Naive B cell (primary cell): ENCODE data around the gene ZNF710. TPM values are rescaled to one million over a fixed set of nuclear protein-coding genes. Genes with fewer than 3 reads are reported as not detected.

Source experiments
- ATAC-seq, 2 donors: fragments of 150-1000 bp; cut with Tn5 transposase; 2 replicates each; pipeline ENCODE4 v1.10.0; 2021; ENCODE audit warnings: low read depth in 2 of 2, mild to moderate bottlenecking in 2 of 2, moderate library complexity in 2 of 2
- DNase-seq: peaks from one replicate; pipeline ENCODE4 v3.0.0; 2022
- H3K27ac Mint-ChIP-seq, 6 donors: one replicate each; pipeline ENCODE4 v1.8.0; 2020 to 2022; ENCODE audit warnings: mild to moderate bottlenecking in 6 of 6, mixed read lengths in 6 of 6, moderate library complexity in 5 of 6, inconsistent platforms in 2 of 6
- H3K27me3 Mint-ChIP-seq, 3 donors: one replicate each; pipeline ENCODE4 v1.8.0; 2021 to 2022; ENCODE audit warnings: mixed read lengths in 3 of 3, mild to moderate bottlenecking in 1 of 3
- H3K36me3 Mint-ChIP-seq, 2 donors: one replicate each; pipeline ENCODE4 v1.8.0; 2020 to 2022; ENCODE audit warnings: mixed read lengths in 2 of 2, inconsistent platforms in 1 of 2, mild to moderate bottlenecking in 1 of 2
- H3K4me1 Mint-ChIP-seq, 3 donors: one replicate each; pipeline ENCODE4 v1.8.0; 2020 to 2022; ENCODE audit warnings: mixed read lengths in 3 of 3, inconsistent platforms in 1 of 3, mild to moderate bottlenecking in 1 of 3, moderate library complexity in 1 of 3
- H3K4me3 Mint-ChIP-seq, 8 donors: one replicate each; pipeline ENCODE4 v1.8.0; 2020 to 2022; ENCODE audit warnings: mild to moderate bottlenecking in 8 of 8, mixed read lengths in 8 of 8, moderate library complexity in 8 of 8, inconsistent platforms in 2 of 8
- H3K9me3 Mint-ChIP-seq, 7 donors: one replicate each; pipeline ENCODE4 v1.8.0; 2020 to 2022; ENCODE audit warnings: mixed read lengths in 7 of 7, mild to moderate bottlenecking in 5 of 7, inconsistent platforms in 2 of 7, moderate library complexity in 1 of 7
- polyA plus RNA-seq, 6 donors: library from polyadenylated mRNA; unstranded; fragments of 300-500 nt; fragmentation: Illumina TruSeq; gene quantifications; one replicate each; pipeline ENCODE4 v1.2.3, GENCODE V29; 2021; ENCODE audit warnings: low read depth in 6 of 6

ZNF710 gene
- polyA plus RNA-seq, 6 donors from 2014 or later = 0.64 to 2.4 (median 2.0) TPM

DNA sequence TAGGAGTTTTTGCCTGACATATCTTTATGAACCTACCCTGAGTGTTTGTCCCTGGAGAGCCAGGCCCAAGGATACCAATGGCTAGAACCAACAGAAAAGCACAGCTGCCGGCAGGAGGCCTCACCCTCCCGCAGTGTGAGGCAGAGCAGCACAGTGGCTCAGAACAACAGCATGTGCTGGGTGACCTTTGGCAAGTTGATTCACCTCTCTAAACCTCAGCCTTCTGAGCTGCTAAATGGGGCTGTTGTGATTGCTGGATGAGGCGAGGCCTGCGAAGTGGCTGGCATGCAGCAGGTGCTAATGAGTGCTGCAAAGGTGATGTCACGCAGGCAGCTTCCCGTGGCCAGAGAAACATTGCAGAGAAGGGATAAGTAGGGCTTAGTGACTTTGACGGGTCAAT is 77.8 kb downstream of the ZNF710 start:
- Mint-ChIP-seq H3K36me3 (peaks cover 0 to 6% of the 10 kb centered on the region in 2 donors), H3K27me3 (no peaks in the 10 kb centered on the region), H3K4me1 (no peaks in the 10 kb centered on the region), H3K27ac (no peak overlapping the region), H3K9me3 (no peaks in the 10 kb centered on the region), H3K4me3 (no peak overlapping the region)
- DNase-seq = no peak
- ATAC-seq = no peak

- H3K27ac Mint-ChIP-seq = no peak overlapping the region
- no peaks in the 10 kb centered on the region for H3K27me3 Mint-ChIP-seq
- H3K9me3 Mint-ChIP-seq = no peaks in the 10 kb centered on the region
- DNase-seq (no peak), ATAC-seq (no peak)
- H3K4me1 Mint-ChIP-seq = no peaks in the 10 kb centered on the region
- H3K36me3 Mint-ChIP-seq = peaks cover 0 to under 1% of the 10 kb centered on the region in 2 donors
- no peak overlapping the region for H3K4me3 Mint-ChIP-seq
Measured at GRCh38 chr15:90079619-90080457, 78.7 kb downstream of the ZNF710 start.

DNA sequence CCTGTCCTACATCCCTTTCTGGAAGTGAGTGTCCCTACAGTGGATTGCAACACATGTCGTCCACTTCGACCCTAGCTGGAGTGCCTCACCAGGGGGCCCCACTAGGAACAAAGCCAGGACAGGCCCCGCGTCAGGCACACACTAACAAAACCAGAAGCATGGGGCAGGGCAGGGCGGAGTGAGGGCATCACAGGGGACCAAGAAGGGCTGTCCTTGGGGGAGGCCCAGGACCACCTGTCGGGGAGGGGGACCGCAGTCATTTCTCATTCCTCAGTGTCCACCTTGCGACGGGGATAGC is 79.3 kb downstream of the ZNF710 start:
- DNase-seq (no peak), ATAC-seq (no peak)
- no peaks in the 10 kb centered on the region for H3K36me3 Mint-ChIP-seq
- no peak overlapping the region for H3K4me3 Mint-ChIP-seq
- H3K27ac Mint-ChIP-seq = no peak overlapping the region
- no peaks in the 10 kb centered on the region for H3K27me3 Mint-ChIP-seq
- no peaks in the 10 kb centered on the region for H3K4me1 Mint-ChIP-seq
- no peaks in the 10 kb centered on the region for H3K9me3 Mint-ChIP-seq

GRCh38 chr15:90080818-90081393 is 79.8 kb downstream of the ZNF710 start:
- ATAC-seq = no peak
- Mint-ChIP-seq H3K27me3 (no peaks in the 10 kb centered on the region), H3K27ac (peak overlapping the region in 3 of 6 donors; percentile 13 to 56 (median 38)), H3K36me3 (no peaks in the 10 kb centered on the region), H3K4me1 (no peaks in the 10 kb centered on the region), H3K4me3 (no peak overlapping the region), H3K9me3 (no peaks in the 10 kb centered on the region)
- no peak for DNase-seq

DNA sequence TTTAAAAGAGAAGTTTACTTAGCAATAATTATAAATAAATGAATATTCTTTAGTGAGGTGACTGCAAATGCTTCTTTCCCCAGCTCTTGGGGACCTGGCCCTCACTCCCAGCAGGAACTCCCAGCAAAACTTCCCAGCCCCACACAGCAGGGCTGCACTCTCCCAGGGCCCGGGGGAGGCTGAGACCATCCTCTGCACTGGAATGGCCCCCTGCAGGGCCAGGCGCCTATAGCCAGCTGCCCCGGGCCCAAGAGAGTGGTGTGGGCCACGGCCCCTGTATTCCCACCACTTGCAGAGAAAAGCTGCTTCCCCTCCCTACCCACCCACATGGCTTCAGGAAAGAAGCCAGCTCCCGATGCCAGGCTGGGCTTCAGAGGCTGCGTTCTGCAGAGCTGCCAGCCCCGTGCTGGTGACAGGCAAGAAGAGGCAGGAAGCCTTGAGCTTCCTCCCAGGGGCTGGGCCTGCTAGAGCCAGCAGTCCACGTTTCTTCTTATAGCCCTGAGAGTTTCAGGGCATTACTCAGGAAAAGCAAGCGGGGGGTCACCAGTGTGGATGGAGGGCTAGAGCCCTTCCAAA is 81.1 kb downstream of the ZNF710 start:
- Mint-ChIP-seq H3K27ac (peak overlapping the region in 1 of 6 donors; percentile 72), H3K4me1 (peaks cover 4 to 7% (median 5%) of the 10 kb centered on the region in 3 donors), H3K9me3 (no peaks in the 10 kb centered on the region), H3K4me3 (no peak overlapping the region), H3K36me3 (peaks cover 7 to 9% of the 10 kb centered on the region in 2 donors), H3K27me3 (no peaks in the 10 kb centered on the region)
- ATAC-seq (no peak), DNase-seq (no peak)

DNA sequence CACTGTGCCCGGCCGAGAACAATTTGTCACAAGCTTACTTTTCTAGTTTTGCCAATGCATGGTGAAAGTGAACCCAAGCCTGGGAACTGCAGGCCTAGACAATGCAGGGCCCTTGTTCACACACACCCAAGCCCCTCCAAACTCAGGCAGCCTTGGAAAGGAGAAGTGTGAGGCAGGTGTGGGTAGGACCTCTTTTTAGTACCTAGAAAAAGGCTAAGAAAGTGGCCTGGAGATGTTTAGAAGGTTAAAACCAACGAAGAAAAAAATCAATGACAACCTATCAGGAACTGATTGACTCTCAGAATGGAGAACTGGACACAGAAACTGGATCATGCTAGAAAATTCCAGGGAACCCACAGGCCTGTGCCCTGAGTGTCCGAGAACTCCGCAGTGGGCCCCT is 82.3 kb downstream of the ZNF710 start:
- Mint-ChIP-seq H3K27ac (peak overlapping the region in 1 of 6 donors; percentile 57), H3K9me3 (no peaks in the 10 kb centered on the region), H3K4me3 (no peak overlapping the region), H3K36me3 (peaks cover 8 to 9% of the 10 kb centered on the region in 2 donors), H3K27me3 (no peaks in the 10 kb centered on the region), H3K4me1 (peaks cover 4 to 7% (median 5%) of the 10 kb centered on the region in 3 donors)
- no peak for DNase-seq
- ATAC-seq = no peak

GRCh38 chr15:90083954-90084607 is 83.0 kb downstream of the ZNF710 start:
- no peak overlapping the region for H3K4me3 Mint-ChIP-seq
- DNase-seq (no peak), ATAC-seq (peak in 1 of 2 donors; percentile 40)
- peaks cover 8 to 9% of the 10 kb centered on the region in 2 donors for H3K36me3 Mint-ChIP-seq
- no peaks in the 10 kb centered on the region for H3K27me3 Mint-ChIP-seq
- H3K27ac Mint-ChIP-seq = peak overlapping the region in 2 of 6 donors; percentile 19 to 57
- peaks cover 4 to 7% (median 5%) of the 10 kb centered on the region in 3 donors for H3K4me1 Mint-ChIP-seq
- H3K9me3 Mint-ChIP-seq = no peaks in the 10 kb centered on the region

GRCh38 chr15:90084876-90085423 is 83.8 kb downstream of the ZNF710 start:
- H3K4me3 Mint-ChIP-seq = no peak overlapping the region
- H3K36me3 Mint-ChIP-seq = peaks cover 8 to 9% of the 10 kb centered on the region in 2 donors
- no peaks in the 10 kb centered on the region for H3K9me3 Mint-ChIP-seq
- no peak for DNase-seq
- H3K4me1 Mint-ChIP-seq = peaks cover 4 to 7% (median 5%) of the 10 kb centered on the region in 3 donors
- no peaks in the 10 kb centered on the region for H3K27me3 Mint-ChIP-seq
- H3K27ac Mint-ChIP-seq = peak overlapping the region in 2 of 6 donors; percentile 28 to 41
- no peak for ATAC-seq

GRCh38 chr15:90085565-90085964 is 84.4 kb downstream of the ZNF710 start:
- H3K36me3 Mint-ChIP-seq = peaks cover 8 to 9% of the 10 kb centered on the region in 2 donors
- peaks cover 4 to 7% (median 5%) of the 10 kb centered on the region in 3 donors for H3K4me1 Mint-ChIP-seq
- H3K27me3 Mint-ChIP-seq = no peaks in the 10 kb centered on the region
- no peak for ATAC-seq
- H3K27ac Mint-ChIP-seq = no peak overlapping the region
- no peak overlapping the region for H3K4me3 Mint-ChIP-seq
- no peaks in the 10 kb centered on the region for H3K9me3 Mint-ChIP-seq
- DNase-seq = no peak

DNA sequence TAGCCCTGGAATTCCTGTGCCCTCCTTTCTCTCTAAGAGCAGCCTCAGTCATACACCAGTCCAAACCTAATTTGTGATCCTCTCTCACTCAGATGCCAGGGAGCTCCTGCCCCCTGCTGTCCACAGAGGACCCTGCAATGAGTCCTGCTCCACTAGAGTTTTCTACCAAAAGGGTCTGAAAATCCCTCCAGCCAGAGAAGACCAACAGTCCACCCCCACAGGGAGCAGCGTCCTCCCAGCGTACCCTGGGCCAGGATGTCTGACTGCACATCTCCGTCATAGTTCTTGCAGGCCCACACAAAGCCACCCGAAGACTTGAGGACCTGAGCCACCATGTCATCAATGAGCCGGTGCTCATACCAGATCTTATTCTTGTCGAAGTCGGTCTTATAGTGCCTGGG is 85.7 kb downstream of the ZNF710 start:
- H3K36me3 Mint-ChIP-seq = peaks cover 8 to 9% of the 10 kb centered on the region in 2 donors
- H3K9me3 Mint-ChIP-seq = no peaks in the 10 kb centered on the region
- ATAC-seq (peak; percentile 71 to 72), DNase-seq (peak; percentile 38)
- no peaks in the 10 kb centered on the region for H3K27me3 Mint-ChIP-seq
- peak overlapping the region in 2 of 6 donors; percentile 50 to 52 for H3K27ac Mint-ChIP-seq
- H3K4me1 Mint-ChIP-seq = peaks cover 5 to 7% (median 7%) of the 10 kb centered on the region in 3 donors
- H3K4me3 Mint-ChIP-seq = no peak overlapping the region

- no peak for DNase-seq
- Mint-ChIP-seq H3K9me3 (no peaks in the 10 kb centered on the region), H3K36me3 (peaks cover 8 to 9% of the 10 kb centered on the region in 2 donors), H3K4me3 (peak overlapping the region in 1 of 8 donors; percentile 35), H3K4me1 (peaks cover 7 to 9% (median 7%) of the 10 kb centered on the region in 3 donors), H3K27me3 (no peaks in the 10 kb centered on the region), H3K27ac (peak overlapping the region in 1 of 6 donors; percentile 37)
- ATAC-seq = peak in 1 of 2 donors; percentile 36
Measured at GRCh38 chr15:90087454-90088154, 86.5 kb downstream of the ZNF710 start.

DNA sequence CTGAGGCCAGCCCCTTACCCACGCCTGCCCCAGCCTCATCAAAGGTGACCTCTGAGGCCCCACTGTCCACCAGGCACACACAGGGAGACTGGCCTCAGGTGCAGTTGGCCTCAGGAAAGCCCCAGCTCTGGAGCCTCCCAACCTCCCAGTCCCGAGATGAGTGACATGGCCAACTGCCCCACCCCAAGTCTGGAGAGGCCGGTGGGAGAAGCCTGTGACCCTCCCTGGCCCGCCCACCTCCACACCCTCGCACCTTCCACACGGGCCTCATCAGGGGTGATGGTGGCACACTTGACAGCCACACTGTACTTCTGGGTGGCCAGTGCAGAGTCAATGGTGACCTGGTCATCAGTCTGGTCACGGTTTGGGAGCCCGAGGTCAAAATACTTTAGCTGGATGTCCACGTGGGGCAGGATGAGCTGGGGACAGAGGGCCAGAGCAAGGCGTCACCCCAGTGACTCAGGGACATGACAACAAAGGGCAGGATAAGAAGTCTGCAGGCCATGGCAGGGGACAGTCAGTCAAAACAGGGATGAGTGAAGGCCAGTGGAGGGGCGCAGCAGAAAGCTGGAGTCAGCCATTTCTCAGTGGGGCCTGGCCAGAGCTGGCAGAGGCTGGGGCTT is 89.2 kb downstream of the ZNF710 start:
- Mint-ChIP-seq H3K27ac (no peak overlapping the region), H3K27me3 (no peaks in the 10 kb centered on the region), H3K4me3 (no peak overlapping the region), H3K4me1 (peaks cover 7 to 25% (median 16%) of the 10 kb centered on the region in 3 donors), H3K36me3 (peaks cover 8 to 9% of the 10 kb centered on the region in 2 donors), H3K9me3 (no peaks in the 10 kb centered on the region)
- DNase-seq = no peak
- ATAC-seq = no peak
